GM18498 (cell line): ENCODE results near the gene GPI.

Experiments
- ATAC-seq: cut with Tn5 transposase; IDR thresholded peaks from one replicate; pipeline ENCODE4 v1.9.1; 2021; ENCODE audit warnings: mild to moderate bottlenecking, moderate library complexity; ENCODE audit not compliant: unreplicated experiment

Gene GPI

DNA sequence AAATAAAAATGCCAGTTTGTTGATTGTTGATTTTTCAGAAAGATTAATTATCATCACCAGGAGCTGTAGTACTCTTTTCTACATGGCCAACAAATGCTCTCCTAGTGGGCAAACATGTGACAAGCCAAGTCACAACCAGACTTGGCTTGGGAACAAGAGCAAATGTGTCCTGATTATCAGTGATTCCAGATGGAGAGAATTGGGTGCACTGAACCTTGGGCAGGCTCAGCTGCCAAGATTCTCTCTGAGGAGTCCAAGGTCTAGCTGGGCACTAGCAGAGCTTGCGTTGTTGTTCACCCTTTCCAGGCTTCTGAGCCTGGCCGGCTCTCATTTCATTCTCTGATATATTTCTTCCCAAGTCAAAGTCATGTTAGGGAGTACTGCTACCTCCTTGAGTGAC, 27.3 kb upstream of the GPI start:
- no peak for ATAC-seq

DNA sequence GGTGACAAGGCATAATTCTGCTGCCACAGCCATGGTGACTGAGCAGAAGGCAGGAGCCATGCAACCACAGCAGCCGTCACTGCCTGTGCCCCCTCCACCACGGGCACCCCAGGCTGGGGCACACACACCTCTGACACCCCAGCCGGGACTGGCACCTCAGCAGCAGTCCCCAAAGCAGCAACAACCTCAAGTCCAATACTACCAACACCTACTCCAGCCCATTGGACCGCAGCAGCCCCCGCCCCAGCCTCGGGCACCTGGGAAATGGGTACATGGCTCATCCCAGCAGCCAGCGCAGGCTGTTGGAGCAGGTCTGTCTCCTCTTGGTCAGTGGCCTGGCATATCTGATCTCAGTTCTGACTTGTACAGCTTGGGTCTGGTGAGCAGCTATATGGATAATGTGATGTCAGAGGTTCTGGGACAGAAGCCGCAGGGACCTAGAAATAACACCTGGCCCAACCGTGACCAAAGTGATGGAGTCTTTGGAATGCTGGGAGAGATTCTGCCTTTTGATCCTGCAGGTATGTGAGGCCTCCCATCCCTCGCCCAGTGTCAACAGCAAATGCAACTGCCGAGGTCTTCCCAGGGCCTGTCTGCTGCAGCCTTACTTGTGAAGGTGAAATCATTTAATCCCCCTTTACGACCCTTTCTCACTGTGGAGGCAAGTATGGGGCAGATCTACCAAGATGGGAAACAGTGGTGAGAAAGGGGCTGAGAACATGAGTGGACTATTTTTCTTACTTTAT, 22.9 kb upstream of the GPI start:
- ATAC-seq, result no peak

DNA sequence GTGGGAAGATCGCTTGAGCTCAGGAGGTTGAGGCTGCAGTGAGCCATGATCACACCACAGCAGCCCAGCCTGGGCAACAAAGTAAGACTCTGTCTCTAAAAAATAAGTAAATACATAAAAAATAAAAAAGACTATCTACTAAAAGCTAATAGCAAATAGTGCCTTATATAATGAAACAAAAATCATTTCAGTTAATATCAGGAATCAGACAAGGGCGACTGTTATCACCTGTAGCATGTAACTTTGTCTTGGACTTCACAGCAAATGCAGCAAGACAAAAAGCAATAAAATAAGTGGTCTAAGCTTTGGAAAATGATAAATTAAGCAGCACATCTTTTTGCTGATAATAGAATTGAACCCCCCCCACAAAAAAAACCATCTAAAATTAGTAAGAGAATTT, 21.2 kb upstream of the GPI start:
- no peak for ATAC-seq

DNA sequence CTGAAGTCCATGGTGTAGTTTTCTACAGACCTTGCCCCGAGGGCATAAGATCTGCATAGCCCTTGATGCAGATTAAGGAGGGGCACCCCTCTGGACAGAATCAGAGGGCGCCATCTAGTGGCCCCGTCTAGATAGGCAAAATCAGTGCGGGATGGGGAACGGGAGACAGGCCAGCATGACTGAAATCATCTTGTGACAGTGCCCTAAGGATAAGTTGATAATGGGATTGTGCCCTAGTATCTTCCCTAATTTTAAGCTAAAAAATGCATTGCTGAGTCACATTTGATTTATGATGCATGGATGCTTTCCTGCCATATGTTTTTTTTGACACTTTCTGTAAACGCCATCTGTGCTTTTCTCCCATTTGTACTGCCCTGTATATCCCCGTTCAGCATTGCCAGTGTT, 19.0 kb upstream of the GPI start:
- no peak for ATAC-seq

DNA sequence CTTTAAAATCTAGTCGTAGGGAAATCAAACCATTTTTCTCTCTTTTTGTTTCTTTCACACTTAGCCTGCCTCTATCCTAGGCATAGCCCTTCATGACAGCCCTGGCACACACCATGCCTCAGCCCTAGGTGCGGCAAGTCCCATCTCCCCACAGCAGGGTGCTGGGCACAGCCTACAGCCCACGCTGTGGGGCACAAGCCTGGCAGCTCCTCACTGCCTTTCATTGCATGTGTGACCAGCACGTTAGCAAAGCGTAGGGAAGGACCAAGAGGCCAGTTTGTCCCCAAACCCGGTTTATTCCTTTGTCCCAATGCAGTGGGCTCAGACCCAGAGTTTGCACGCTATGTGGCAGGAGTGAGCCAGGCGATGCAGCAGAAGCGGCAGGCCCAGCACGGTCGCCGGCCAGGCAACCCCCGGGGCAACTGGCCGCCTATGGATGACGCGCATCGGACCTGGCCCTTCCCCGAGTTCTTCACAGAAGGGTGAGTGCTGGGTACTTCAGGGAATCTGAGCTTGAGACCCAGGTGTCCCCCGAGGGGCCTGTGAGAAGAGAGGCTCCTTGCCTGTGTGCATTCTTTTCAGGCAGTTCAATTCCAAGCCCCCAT, 17.3 kb upstream of the GPI start:
- ATAC-seq, result no peak

GRCh38 chr19:34348899-34349487, 16.0 kb upstream of the GPI start:
- ATAC-seq, result no peak

- ATAC-seq, result no peak
These were observed 14.8 kb upstream of the GPI start for GRCh38 chr19:34350161-34350561.

GRCh38 chr19:34351382-34351826, 13.6 kb upstream of the GPI start:
- ATAC-seq, result peak; percentile 61

- ATAC-seq, result no peak
These were observed 11.4 kb upstream of the GPI start for GRCh38 chr19:34353546-34353945.

- no peak for ATAC-seq
These were observed 9.8 kb upstream of the GPI start for GRCh38 chr19:34355201-34355600.

GRCh38 chr19:34356875-34357274, 8.1 kb upstream of the GPI start:
- ATAC-seq, result no peak

- no peak for ATAC-seq
These were observed 7.6 kb upstream of the GPI start for GRCh38 chr19:34357431-34357830.

GRCh38 chr19:34359140-34359953, 5.6 kb upstream of the GPI start:
- peak; percentile 94 for ATAC-seq

DNA sequence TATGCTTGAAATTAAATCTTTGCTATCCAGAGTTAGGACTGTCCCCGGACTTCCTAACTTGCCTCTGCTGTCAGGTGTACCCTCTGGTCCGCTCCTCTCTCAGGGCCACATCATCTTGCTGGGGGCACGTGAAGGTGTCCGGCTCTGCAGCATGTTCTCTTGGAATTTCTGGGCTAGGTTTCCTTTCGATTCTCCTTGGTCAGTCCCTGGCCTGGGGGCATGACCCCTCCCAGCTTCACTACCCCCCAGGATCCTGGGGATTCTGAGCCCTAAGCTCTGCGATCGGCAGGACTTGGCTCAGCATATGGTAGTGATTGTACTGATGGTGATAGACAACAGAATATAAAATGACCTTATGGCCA, 5.1 kb upstream of the GPI start:
- no peak for ATAC-seq

- ATAC-seq, result no peak
These were observed 4.6 kb upstream of the GPI start for GRCh38 chr19:34360354-34360909.

DNA sequence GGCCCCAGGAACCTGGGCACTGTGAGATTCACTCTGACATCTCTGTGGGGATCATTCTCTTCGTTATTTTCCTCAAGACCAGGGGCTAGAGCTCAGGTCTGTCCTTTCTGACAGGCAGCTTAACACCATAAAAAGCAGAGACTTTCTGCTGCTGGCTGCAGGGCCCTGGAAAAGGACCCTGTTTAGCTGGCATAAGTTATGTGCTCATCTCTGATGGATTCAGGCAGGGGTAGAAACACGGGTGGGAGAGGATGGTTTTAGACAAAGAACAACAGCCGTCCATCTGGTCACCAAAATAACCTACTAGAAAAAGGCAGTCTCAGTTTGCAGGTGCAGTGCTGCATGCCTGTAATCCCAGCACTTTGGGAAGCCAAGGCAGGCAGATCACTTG, 2.3 kb upstream of the GPI start:
- no peak for ATAC-seq

- ATAC-seq, result no peak
These were observed 1.9 kb upstream of the GPI start for GRCh38 chr19:34363094-34363493.

GRCh38 chr19:34363930-34364329, 1.1 kb upstream of the GPI start:
- ATAC-seq, result no peak

DNA sequence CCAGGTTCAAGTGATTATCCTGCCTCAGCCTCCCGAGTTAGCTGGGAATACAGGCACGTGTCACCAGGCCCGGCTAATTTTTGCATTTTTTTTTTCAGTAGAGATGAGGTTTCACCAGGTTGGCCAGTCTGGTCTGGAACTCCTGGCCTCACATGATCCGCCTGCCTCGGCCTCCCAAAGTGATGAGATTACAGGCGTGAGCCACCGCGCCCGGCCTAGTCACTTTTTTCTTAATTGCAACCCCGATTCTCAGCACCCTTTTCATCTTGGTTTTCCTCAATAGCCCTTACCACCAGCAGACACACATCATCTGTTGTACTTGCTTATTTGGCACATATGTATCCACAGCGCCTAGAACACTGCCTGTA, 550 bp upstream of the GPI start:
- no peak for ATAC-seq

DNA sequence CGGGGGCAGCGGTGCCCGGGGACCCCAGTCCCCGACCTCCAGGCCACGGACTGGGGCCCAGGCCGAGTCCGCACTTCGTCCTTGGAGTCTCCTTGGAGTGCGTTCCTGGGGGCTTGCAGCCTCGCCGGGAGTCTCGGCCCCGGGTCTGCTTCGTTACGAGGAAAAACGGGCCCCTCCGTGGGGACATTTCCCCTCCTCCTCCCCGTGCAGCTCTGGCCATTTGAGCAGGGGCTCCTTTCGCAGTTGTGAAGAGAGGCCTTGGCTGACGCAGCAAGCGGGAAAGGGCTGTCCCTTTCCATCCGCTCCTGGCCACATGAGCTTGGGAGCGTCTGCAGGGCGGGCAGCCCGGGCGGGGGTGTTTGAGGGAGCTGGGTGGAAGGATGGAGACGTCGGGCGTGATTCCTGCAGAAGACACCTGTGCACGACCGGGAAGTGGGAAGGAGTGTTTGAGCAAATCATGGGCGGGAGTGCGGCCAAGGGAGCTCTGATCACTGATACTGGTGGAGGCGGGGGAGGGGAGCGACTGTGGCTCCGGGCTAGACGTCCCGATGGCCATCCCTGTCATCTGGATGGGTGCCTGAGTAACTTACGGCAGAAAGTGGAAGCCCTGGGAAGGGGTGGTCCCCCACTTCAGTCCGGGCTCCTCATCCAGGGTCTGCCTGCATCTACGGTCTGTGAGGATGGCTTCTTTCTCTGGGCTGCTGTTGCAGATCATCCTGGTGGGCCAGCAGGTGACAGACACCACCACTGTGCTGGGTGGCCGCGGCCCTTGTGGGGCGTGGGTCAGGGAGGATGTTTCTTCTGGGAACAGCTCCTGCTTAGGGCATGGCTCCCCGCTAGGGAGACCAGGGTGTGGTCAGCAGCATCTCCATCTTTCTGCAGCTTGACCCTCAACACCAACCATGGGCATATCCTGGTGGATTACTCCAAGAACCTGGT, 736 bp downstream of the GPI start:
- ATAC-seq, result peak; percentile 7
